AG04450 (cell line): ENCODE results near the gene RNF6. TPM values are rescaled to one million over a fixed set of nuclear protein-coding genes. Genes with fewer than 3 reads are reported as not detected.

ENCODE experiments used
- CTCF ChIA-PET: fragments of 300-600, 350-600 bp; formaldehyde crosslinking; extraction: SDS; loops from one replicate; lab custom pipeline; 2022; ENCODE audit warnings: antibody characterized with exemption, inconsistent platforms; lab: Charles Lee
- POLR2A ChIA-PET: fragments of 350-600 bp; formaldehyde crosslinking; extraction: SDS; loops from one replicate; lab custom pipeline; 2021; ENCODE audit warnings: antibody characterized with exemption, inconsistent platforms; lab: Yijun Ruan, JAX
- DNase-seq: peaks from one replicate; pipeline ENCODE4 v3.0.0-alpha.2; 2011; ENCODE audit warnings: low read depth, low spot score
- H3K27ac ChIP-seq: one replicate; pipeline ENCODE4 v1.5.1; 2012; ENCODE audit warnings: low read depth, low read length, control low read depth
- H3K27me3 ChIP-seq: one replicate; pipeline ENCODE4 v1.6.0; 2012; ENCODE audit warnings: low read length; ENCODE audit not compliant: control insufficient read depth, insufficient read depth
- H3K4me3 ChIP-seq: 2 replicates; pipeline ENCODE4 v1.5.1; 2011; ENCODE audit warnings: mild to moderate bottlenecking, low read depth, low read length, control low read depth
- H3K9me3 ChIP-seq: 2 replicates; pipeline ENCODE4 v1.5.1; 2012; ENCODE audit warnings: low read length; ENCODE audit not compliant: control insufficient read depth, insufficient read depth
- CTCF ChIP-seq: IDR thresholded peaks from 2 replicates; pipeline ENCODE4 v1.5.1; 2011; ENCODE audit warnings: low read depth, low read length, control low read depth, inconsistent platforms
- polyA plus RNA-seq: library from polyadenylated mRNA; depleted of rRNA; stranded (reverse); fragments of >200 nt; gene quantifications from 2 replicates; pipeline ENCODE4 v1.2.3, GENCODE V29; 2011

RNF6 gene
- polyA plus RNA-seq, 1 experiment, result 42.5 TPM

- ChIA-PET CTCF (interaction anchor here (1.0 to 2.5 kb wide), 3 partner anchors 9 to 226 kb away, joined by 6 to 9 read pairs (median 9); no protein-coding TSS in a partner anchor), POLR2A (no interaction called here)
- DNase-seq, result no peak
- no peak for TF ChIP-seq CTCF
- no peak overlapping the region for H3K4me3 ChIP-seq
- H3K27me3 ChIP-seq, result no peaks in the 10 kb centered on the region
- no peak overlapping the region for H3K27ac ChIP-seq
- no peaks in the 10 kb centered on the region for H3K9me3 ChIP-seq
Observed at GRCh38 chr13:26257049-26257448, 34.9 kb upstream of the RNF6 start.

- peak; percentile 49 for TF ChIP-seq CTCF
- ChIA-PET CTCF (interaction anchor here (0.6 to 2.5 kb wide), 13 partner anchors 10 to 443 kb away, joined by 3 to 9 read pairs (median 4); no protein-coding TSS in a partner anchor), POLR2A (no interaction called here)
- peak overlapping the region; percentile 91 for H3K4me3 ChIP-seq
- no peaks in the 10 kb centered on the region for H3K27me3 ChIP-seq
- no peak overlapping the region for H3K27ac ChIP-seq
- DNase-seq, result no peak
- H3K9me3 ChIP-seq, result no peaks in the 10 kb centered on the region
Observed at GRCh38 chr13:26255691-26256277, 33.7 kb upstream of the RNF6 start.

GRCh38 chr13:26255115-26255514 lies 33.0 kb upstream of the RNF6 start:
- DNase-seq, result no peak
- H3K27me3 ChIP-seq, result peaks cover 4% of the 10 kb centered on the region
- peak overlapping the region; percentile 91 for H3K4me3 ChIP-seq
- no peak overlapping the region for H3K27ac ChIP-seq
- ChIA-PET POLR2A (no interaction called here), CTCF (interaction anchor here (0.8 to 2.5 kb wide), 11 partner anchors 9 to 443 kb away, joined by 3 to 9 read pairs (median 4); no protein-coding TSS in a partner anchor)
- no peak for TF ChIP-seq CTCF
- H3K9me3 ChIP-seq, result no peaks in the 10 kb centered on the region

GRCh38 chr13:26254583-26255111 lies 32.5 kb upstream of the RNF6 start:
- Histone ChIP-seq H3K4me3 (peak overlapping the region; percentile 91), H3K9me3 (no peaks in the 10 kb centered on the region), H3K27me3 (peaks cover 4% of the 10 kb centered on the region), H3K27ac (no peak overlapping the region)
- TF ChIP-seq CTCF, result no peak
- POLR2A ChIA-PET, result no interaction called here
- DNase-seq, result no peak
- CTCF ChIA-PET, result interaction anchor here (0.5 to 1.5 kb wide), 7 partner anchors 11 to 444 kb away, joined by 3 to 6 read pairs (median 4); no protein-coding TSS in a partner anchor

- H3K9me3 ChIP-seq, result no peaks in the 10 kb centered on the region
- H3K4me3 ChIP-seq, result peak within 1 kb of the TSS; percentile 91
- peak within 1 kb of the TSS; percentile 84 for H3K27ac ChIP-seq
- POLR2A ChIA-PET, result no interaction called here
- H3K27me3 ChIP-seq, result peaks cover 4% of the 10 kb centered on the region
- CTCF ChIA-PET, result interaction anchor here (0.5 to 1.5 kb wide), 6 partner anchors 29 to 444 kb away, joined by 3 to 5 read pairs (median 3); no protein-coding TSS in a partner anchor
- TF ChIP-seq CTCF, result no peak
- DNase-seq, result peak; percentile 59
Observed at GRCh38 chr13:26253787-26254582, 31.9 kb upstream of the RNF6 start, which contains the start of gene CDK8. CDK8 (plus strand) TSS chr13:26254129; CDS start chr13:26254642, 513 bp downstream.
